Caki2 (cell line): ENCODE data around the gene NIPAL3. TPM values are rescaled to one million over a fixed set of nuclear protein-coding genes. Genes with fewer than 3 reads are reported as not detected.
"Not testable (repeated sequence)": the region's sequence is repeated elsewhere in the genome, so short reads cannot be mapped to it uniquely, and the experiment has no call there.

Source experiments
- DNase-seq: peaks from one replicate; pipeline ENCODE4 v3.0.0-alpha.2; 2015; ENCODE audit warnings: low read depth
- in situ Hi-C: cut with HindIII; loops from 2 replicates; pipeline ENCODE4 v1.10.0; 2016; ENCODE audit warnings: low sequenced_read_pairs, low pct_unique_long_range_greater_than_20kb, mixed read lengths
- total RNA-seq: library from RNA; depleted of rRNA; stranded (reverse); fragments of >200 nt; shearing (Covaris generic); gene quantifications from 2 replicates; pipeline ENCODE4 v1.2.3, GENCODE V29; 2014; ENCODE audit warnings: low replicate concordance

The NIPAL3 gene
- total RNA-seq, 1 experiment from 2014 or later, result 11.8 TPM

- no peak for DNase-seq
- in situ Hi-C loops, result no loop called here
Observed at GRCh38 chr1:24441480-24441879, 25.9 kb downstream of the NIPAL3 start.

DNA sequence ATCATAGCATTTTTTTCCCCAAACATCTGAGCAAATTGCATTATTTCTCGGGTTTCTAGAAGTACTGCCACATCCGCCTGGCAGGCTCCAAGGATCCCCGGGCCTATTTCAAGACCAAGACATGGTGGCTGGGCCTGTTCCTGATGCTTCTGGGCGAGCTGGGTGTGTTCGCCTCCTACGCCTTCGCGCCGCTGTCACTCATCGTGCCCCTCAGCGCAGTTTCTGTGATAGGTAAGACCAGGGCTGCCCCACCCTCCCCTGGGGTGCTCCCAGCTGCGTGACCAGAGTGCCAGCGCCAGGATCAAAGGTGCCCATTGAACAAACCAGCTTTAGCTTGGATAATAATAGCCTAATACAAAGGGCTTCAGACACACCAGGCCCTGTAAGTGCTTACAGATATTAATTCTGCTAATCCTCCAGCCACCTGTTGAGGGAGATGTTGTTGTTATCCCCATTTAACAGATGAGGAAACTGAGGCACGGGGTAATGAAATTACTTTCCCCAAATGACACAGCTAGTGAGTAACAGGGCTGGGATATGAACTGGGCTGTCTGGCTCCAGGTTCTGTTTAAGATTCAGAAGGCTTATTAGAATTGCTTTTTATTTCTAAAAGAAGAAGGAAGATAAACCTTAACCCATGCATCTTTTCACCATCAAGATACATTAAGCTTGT is 26.5 kb downstream of the NIPAL3 start:
- no peak for DNase-seq
- in situ Hi-C loops, result no loop called here

- in situ Hi-C loops, result no loop called here
- no peak for DNase-seq
Observed at GRCh38 chr1:24442764-24443163, 27.2 kb downstream of the NIPAL3 start.

DNA sequence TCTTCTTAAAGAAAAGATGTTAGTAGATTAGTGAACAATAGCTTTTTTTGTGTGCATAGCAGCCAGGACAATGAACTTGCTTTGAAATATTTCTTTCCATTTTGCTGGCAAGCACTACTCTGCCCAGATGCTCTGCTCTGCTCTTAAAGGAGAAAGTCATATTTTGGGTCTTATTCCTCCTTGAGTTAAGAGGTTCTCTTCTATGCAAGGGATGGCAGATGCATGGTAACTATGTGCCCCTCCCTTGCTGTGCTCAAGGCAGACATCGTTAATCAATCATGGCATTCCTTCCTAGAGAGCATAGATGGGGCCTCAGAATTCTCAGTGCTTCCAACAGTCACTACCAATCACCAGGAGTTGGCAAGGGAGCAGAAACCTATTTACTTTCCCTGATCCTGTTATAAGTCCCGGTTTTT is 27.6 kb downstream of the NIPAL3 start:
- DNase-seq, result no peak
- in situ Hi-C loops, result no loop called here

DNA sequence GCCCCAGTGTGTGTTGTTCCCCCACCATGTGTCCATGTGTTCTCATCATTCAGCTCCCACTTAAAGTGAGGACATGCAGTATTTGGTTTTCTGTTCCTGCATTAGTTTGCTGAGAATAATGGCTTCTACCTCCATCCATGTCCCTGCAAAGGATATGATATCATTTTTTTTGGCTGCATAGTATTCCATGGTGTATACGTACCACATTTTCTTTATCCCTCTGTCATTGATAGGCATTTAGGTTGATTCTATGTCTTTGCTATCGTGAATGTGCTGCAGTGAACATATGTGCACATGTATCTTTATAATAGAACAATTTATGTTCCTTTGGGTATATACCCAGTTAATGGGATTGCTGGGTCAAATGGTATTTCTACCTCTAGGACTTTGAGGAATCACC is 30.8 kb downstream of the NIPAL3 start:
- DNase-seq, in situ Hi-C loops: not testable (repeated sequence)

- in situ Hi-C loops, result no loop called here
- DNase-seq, result no peak
Observed at GRCh38 chr1:24450316-24450715, 34.7 kb downstream of the NIPAL3 start.

DNA sequence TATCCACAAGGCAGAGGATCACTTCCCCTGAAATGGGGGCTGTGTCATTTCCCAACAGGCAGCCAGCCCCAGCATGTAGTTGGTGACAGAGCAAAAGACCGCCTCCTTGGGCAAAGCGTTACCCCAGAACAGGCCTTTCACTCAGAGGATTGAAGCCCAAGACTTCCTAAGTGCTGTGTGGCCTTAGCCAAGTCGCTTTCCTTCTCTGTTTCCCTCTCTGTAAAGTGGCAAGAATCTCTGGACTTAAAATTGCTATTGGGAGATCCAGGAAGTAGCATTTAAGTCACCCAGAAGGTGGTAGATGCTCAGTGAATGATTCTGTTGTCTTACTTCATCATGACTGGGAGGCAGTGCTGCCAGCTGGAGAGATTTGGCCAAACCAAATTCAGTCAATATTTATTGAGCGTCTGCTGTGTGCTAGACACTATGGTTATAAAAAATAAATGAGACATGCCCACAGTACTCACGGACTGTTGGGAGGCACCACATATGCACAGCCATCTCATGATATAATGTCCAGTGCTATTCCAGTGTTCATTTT is 35.3 kb downstream of the NIPAL3 start:
- in situ Hi-C loops, result no loop called here

GRCh38 chr1:24451746-24452145 is 36.1 kb downstream of the NIPAL3 start:
- in situ Hi-C loops, result no loop called here
- no peak for DNase-seq

More for the DNA sequence above, 35.3 kb downstream of the NIPAL3 start:
- no peak for DNase-seq

GRCh38 chr1:24452922-24453485 is 37.4 kb downstream of the NIPAL3 start:
- DNase-seq, result no peak
- in situ Hi-C loops, result no loop called here

DNA sequence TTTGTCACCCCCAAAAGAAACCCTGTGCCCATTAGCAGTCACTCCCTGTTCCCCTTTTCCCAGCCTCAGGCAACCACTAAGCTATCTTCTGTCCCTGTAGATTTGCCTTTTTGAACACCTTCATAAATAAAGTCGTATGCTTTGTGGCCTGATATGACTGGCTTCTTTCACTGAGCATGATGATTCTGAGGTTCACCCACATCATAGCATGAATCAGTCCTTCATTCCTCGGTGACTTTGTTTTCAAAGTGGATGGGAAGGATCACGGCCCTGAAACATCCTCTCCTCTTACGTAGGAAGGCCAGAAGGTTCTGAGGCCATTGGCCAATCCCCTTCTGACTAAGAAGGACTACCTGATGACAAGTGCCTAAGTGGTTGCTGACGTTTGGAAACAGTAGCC is 39.1 kb downstream of the NIPAL3 start:
- in situ Hi-C loops, result no loop called here
- no peak for DNase-seq

DNA sequence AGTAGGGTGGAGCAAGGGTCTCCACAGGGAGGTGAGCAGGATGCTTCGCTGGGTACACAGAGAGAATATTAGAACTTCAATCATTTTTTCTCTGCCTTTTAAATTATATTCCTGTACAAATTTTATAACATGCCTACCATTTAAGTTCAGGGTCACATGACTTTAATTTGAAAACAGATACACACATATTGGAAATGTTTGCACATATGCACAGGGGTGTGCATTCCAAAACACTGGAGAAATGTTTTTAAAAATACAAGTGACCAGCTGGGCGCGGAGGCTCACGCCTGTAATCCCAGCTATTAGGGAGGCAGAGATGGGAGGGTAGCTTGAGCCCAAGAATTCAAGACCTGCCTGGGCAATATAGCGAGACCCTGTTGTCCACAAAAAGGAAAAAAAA is 39.7 kb downstream of the NIPAL3 start:
- in situ Hi-C loops, result no loop called here
- no peak for DNase-seq

DNA sequence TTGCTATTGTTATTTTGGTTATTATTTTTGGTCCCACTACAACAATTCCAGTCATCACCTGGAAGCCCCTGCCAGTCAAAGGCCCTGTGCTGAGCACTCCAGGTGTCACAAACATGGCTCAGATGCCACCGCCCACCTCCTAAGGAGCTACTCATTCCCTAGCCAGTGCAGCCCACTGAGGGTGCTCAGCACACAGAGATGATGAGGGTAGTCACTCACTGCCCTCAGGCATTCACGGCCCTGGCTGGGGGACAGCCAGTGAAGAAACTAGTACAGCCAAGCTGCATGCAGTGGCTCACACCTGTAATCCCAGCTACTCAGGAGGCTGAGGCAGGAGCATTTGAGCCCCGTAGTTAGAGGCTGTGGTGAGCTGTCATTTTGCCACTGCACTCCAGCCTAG is 42.3 kb downstream of the NIPAL3 start:
- in situ Hi-C loops, result no loop called here
- DNase-seq, result no peak

GRCh38 chr1:24459551-24460266 is 44.1 kb downstream of the NIPAL3 start:
- DNase-seq, result peak; percentile 86
- in situ Hi-C loops, result no loop called here

- DNase-seq, result peak; percentile 36
- in situ Hi-C loops, result not testable (repeated sequence)
Observed at GRCh38 chr1:24462128-24462527, 46.5 kb downstream of the NIPAL3 start.

GRCh38 chr1:24463776-24464735 is 48.5 kb downstream of the NIPAL3 start:
- no peak for DNase-seq
- in situ Hi-C loops, result no loop called here

DNA sequence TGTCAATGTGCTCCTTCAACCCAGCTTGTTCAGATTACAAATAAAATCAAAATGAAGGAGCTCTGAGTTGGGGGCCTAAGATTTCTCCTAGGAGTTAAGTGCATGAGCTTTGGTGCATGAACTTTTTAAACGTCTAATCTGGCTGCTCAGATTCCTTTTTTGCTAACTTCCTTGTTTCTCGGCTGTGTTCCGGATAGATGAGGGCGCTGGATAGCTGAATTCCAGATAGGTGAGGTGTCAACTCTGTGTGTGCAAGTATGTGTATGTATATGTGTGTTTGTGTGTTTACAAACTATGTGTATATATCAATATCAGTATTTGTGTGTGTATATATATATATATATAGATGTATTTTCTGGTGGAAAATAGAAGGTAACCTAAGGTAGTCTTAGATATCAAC is 49.5 kb downstream of the NIPAL3 start:
- no peak for DNase-seq
- in situ Hi-C loops, result no loop called here

GRCh38 chr1:24465638-24466037 is 50.0 kb downstream of the NIPAL3 start:
- DNase-seq, result no peak
- in situ Hi-C loops, result no loop called here

DNA sequence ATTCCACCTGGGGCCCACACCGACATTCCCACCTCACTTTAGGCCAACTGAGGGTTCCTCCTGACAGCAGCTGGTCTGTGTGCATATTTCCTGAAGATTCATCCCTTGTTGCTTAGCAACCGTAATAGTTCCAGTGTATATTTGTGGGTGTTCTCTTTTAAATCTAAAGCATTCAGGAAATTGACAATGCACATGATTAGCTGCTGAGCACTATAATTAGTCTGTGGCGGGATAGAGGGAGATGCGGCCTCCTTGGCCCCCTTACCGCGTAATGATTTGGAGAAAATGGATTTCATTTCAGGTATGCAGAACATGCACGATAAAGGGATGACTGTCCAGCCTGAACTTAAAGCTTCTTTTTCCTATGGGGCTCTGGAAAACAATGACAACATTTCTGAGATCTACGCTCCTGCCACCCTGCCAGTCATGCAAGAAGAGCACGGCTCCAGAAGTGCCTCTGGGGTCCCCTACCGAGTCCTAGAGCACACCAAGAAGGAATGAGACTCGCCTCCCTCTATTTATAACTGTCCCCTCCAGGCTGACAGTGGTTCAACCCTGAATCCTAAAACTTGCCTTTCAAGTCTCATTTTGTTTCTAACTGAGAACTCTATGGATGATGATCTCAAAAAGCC is 53.2 kb downstream of the NIPAL3 start:
- DNase-seq, result no peak
- in situ Hi-C loops, result no loop called here
